Small intestine (tissue), 7 donors: ENCODE results near the gene FBXL20. TPM values are rescaled to one million over a fixed set of nuclear protein-coding genes. Genes with fewer than 3 reads are reported as not detected.

Experiments used
- DNase-seq, 2 donors: peaks; one replicate each; pipeline versions ENCODE4 v3.0.0 to v3.0.0-alpha.2; 2013
- FAIRE-seq: peaks from 2 replicates; lab custom pipeline; 2012; peaks lifted over from hg19 to GRCh38; lab: Jason Lieb, UNC
- H3K27ac ChIP-seq, 3 donors: one replicate each; pipeline ENCODE4 v1.5.1; 2013; ENCODE audit warnings: low read length in 2 of 3, mild to moderate bottlenecking in 2 of 3, control low read depth in 1 of 3, inconsistent platforms in 1 of 3, low read depth in 1 of 3, moderate library complexity in 1 of 3
- H3K27me3 ChIP-seq, 3 donors: one replicate each; pipeline ENCODE4 v1.6.1; 2013; ENCODE audit warnings: low read length in 3 of 3, inconsistent platforms in 1 of 3; ENCODE audit not compliant: control insufficient read depth in 3 of 3, insufficient read depth in 3 of 3
- H3K36me3 ChIP-seq, 3 donors: one replicate each; pipeline ENCODE4 v1.6.1; 2013; ENCODE audit warnings: low read length in 3 of 3, inconsistent platforms in 1 of 3, low read depth in 1 of 3, mild to moderate bottlenecking in 1 of 3, moderate library complexity in 1 of 3; ENCODE audit not compliant: control insufficient read depth in 3 of 3, insufficient read depth in 2 of 3
- H3K4me1 ChIP-seq, 3 donors: one replicate each; pipeline ENCODE4 v1.6.1; 2013; ENCODE audit warnings: low read length in 2 of 3, inconsistent platforms in 1 of 3, low read depth in 1 of 3, mild to moderate bottlenecking in 1 of 3, moderate library complexity in 1 of 3; ENCODE audit not compliant: control insufficient read depth in 3 of 3, insufficient read depth in 2 of 3
- H3K4me3 ChIP-seq, 3 donors: one replicate each; pipeline ENCODE4 v1.5.1; 2013; ENCODE audit warnings: low read length in 3 of 3, control low read depth in 1 of 3, inconsistent platforms in 1 of 3, low read depth in 1 of 3, mild to moderate bottlenecking in 1 of 3, moderate library complexity in 1 of 3
- H3K9me3 ChIP-seq, 2 donors: one replicate each; pipeline ENCODE4 v1.6.1; 2013; ENCODE audit warnings: low read depth in 1 of 2, low read length in 1 of 2; ENCODE audit not compliant: control insufficient read depth in 2 of 2, insufficient read depth in 1 of 2
- WGBS, 3 donors: extraction: QIAGEN DNeasy Blood & Tissue Kit; methylation state at CpG; one replicate each; pipeline ENCODE4 v1.1.7; 2013; 5-methylcytosine and 5-hydroxymethylcytosine counted together
- polyA plus RNA-seq, 4 donors: library from polyadenylated mRNA; stranded (reverse) in 3 of 4; unstranded in 1 of 4; fragments of 200-250 nt in 3 of 4; fragments of 120-200 nt in 1 of 4; gene quantifications; one replicate each; pipeline versions ENCODE4 v1.2.1 to v1.2.3, GENCODE V29; 2013
- donor health status: healthy with polysubstance abuse.
- donor health status: control.
- donor health status: control.
- donor health status: Bipolar disorder and iron deficiency.
- donor health status: healthy.

Gene FBXL20
- polyA plus RNA-seq, 4 donors = 1.9 to 10.4 (median 3.0) TPM

- FAIRE-seq (no peak), DNase-seq (no peak)
- Histone ChIP-seq H3K9me3 (no peaks in the 10 kb centered on the region), H3K27me3 (peaks cover 6 to 82% (median 18%) of the 10 kb centered on the region in 3 donors), H3K27ac (no peak overlapping the region), H3K4me1 (peaks cover 0 to 3% (median 0%) of the 10 kb centered on the region in 3 donors), H3K36me3 (no peaks in the 10 kb centered on the region), H3K4me3 (no peak overlapping the region)
- 67 to 69% (median 67%) methylated on average over 9 of the region's 9 CpGs for WGBS, 3 donors
These were observed 178.3 kb downstream of the FBXL20 start for GRCh38 chr17:39222866-39223834.

- FAIRE-seq (no peak), DNase-seq (no peak)
- Histone ChIP-seq H3K9me3 (no peaks in the 10 kb centered on the region), H3K27ac (no peak overlapping the region), H3K4me3 (no peak overlapping the region), H3K27me3 (peaks cover 6 to 80% (median 18%) of the 10 kb centered on the region in 3 donors), H3K36me3 (no peaks in the 10 kb centered on the region), H3K4me1 (peaks cover 0 to 3% (median 0%) of the 10 kb centered on the region in 3 donors)
- WGBS, 3 donors = 50 to 83% (median 68%) methylated on average over 7 of the region's 7 CpGs
These were observed 179.3 kb downstream of the FBXL20 start for GRCh38 chr17:39222151-39222550.

- 89 to 90% (median 90%) methylated on average over 6 of the region's 6 CpGs for WGBS, 3 donors
- Histone ChIP-seq H3K27me3 (peaks cover 6 to 81% (median 18%) of the 10 kb centered on the region in 3 donors), H3K4me1 (peaks cover 0 to 3% (median 0%) of the 10 kb centered on the region in 3 donors), H3K9me3 (no peaks in the 10 kb centered on the region), H3K36me3 (no peaks in the 10 kb centered on the region), H3K27ac (no peak overlapping the region), H3K4me3 (no peak overlapping the region)
- FAIRE-seq (no peak), DNase-seq (no peak)
These were observed 179.9 kb downstream of the FBXL20 start for GRCh38 chr17:39221572-39221971.

GRCh38 chr17:39219647-39220154 is 181.7 kb downstream of the FBXL20 start:
- DNase-seq (no peak), FAIRE-seq (no peak)
- no peaks in the 10 kb centered on the region for H3K9me3 ChIP-seq
- 63 to 75% (median 71%) methylated on average over 8 of the region's 8 CpGs for WGBS, 3 donors
- peaks cover 2 to 79% (median 10%) of the 10 kb centered on the region in 3 donors for H3K27me3 ChIP-seq
- H3K4me3 ChIP-seq = no peak overlapping the region
- no peaks in the 10 kb centered on the region for H3K4me1 ChIP-seq
- no peaks in the 10 kb centered on the region for H3K36me3 ChIP-seq
- H3K27ac ChIP-seq = no peak overlapping the region

GRCh38 chr17:39218906-39219305 is 182.5 kb downstream of the FBXL20 start:
- no peak overlapping the region for H3K27ac ChIP-seq
- H3K4me3 ChIP-seq = no peak overlapping the region
- no peak for DNase-seq
- WGBS, 3 donors = 60 to 73% (median 63%) methylated on average over 8 of the region's 8 CpGs
- peaks cover 0 to 75% (median 4%) of the 10 kb centered on the region in 3 donors for H3K27me3 ChIP-seq
- H3K36me3 ChIP-seq = no peaks in the 10 kb centered on the region
- no peaks in the 10 kb centered on the region for H3K9me3 ChIP-seq
- no peaks in the 10 kb centered on the region for H3K4me1 ChIP-seq
- FAIRE-seq = no peak

- Histone ChIP-seq H3K4me1 (no peaks in the 10 kb centered on the region), H3K4me3 (no peak overlapping the region), H3K27me3 (peaks cover 0 to 70% (median 0%) of the 10 kb centered on the region in 3 donors), H3K27ac (no peak overlapping the region), H3K9me3 (no peaks in the 10 kb centered on the region), H3K36me3 (no peaks in the 10 kb centered on the region)
- no peak for DNase-seq
- WGBS, 3 donors = 20 to 29% (median 24%) methylated on average over 24 of the region's 24 CpGs
- no peak for FAIRE-seq
These were observed 183.6 kb downstream of the FBXL20 start for GRCh38 chr17:39217734-39218369.

GRCh38 chr17:39213852-39214251 is 187.6 kb downstream of the FBXL20 start:
- Histone ChIP-seq H3K27ac (no peak overlapping the region), H3K4me1 (peaks cover 0 to 14% (median 0%) of the 10 kb centered on the region in 3 donors), H3K27me3 (peaks cover 0 to 74% (median 1%) of the 10 kb centered on the region in 3 donors), H3K4me3 (no peak overlapping the region), H3K9me3 (no peaks in the 10 kb centered on the region), H3K36me3 (no peaks in the 10 kb centered on the region)
- 32 to 68% (median 35%) methylated on average over 8 to 9 of the region's 9 CpGs for WGBS, 3 donors
- FAIRE-seq (no peak), DNase-seq (peak in 1 of 2 donors; percentile 48)

- 21 to 60% (median 32%) methylated on average over 16 of the region's 16 CpGs for WGBS, 3 donors
- DNase-seq (no peak), FAIRE-seq (no peak)
- H3K9me3 ChIP-seq = no peaks in the 10 kb centered on the region
- peaks cover 0 to 14% (median 0%) of the 10 kb centered on the region in 3 donors for H3K4me1 ChIP-seq
- H3K36me3 ChIP-seq = no peaks in the 10 kb centered on the region
- H3K27me3 ChIP-seq = peaks cover 0 to 73% (median 2%) of the 10 kb centered on the region in 3 donors
- H3K27ac ChIP-seq = no peak overlapping the region
- H3K4me3 ChIP-seq = no peak overlapping the region
These were observed 188.5 kb downstream of the FBXL20 start for GRCh38 chr17:39212841-39213480.
